HG02852 (cell line): ENCODE results near the gene ISL2.

Experiments used
- ATAC-seq: cut with Tn5 transposase; IDR thresholded peaks from one replicate; pipeline ENCODE4 v1.9.1; 2021; ENCODE audit warnings: mild to moderate bottlenecking, moderate library complexity; ENCODE audit not compliant: unreplicated experiment

Gene ISL2

DNA sequence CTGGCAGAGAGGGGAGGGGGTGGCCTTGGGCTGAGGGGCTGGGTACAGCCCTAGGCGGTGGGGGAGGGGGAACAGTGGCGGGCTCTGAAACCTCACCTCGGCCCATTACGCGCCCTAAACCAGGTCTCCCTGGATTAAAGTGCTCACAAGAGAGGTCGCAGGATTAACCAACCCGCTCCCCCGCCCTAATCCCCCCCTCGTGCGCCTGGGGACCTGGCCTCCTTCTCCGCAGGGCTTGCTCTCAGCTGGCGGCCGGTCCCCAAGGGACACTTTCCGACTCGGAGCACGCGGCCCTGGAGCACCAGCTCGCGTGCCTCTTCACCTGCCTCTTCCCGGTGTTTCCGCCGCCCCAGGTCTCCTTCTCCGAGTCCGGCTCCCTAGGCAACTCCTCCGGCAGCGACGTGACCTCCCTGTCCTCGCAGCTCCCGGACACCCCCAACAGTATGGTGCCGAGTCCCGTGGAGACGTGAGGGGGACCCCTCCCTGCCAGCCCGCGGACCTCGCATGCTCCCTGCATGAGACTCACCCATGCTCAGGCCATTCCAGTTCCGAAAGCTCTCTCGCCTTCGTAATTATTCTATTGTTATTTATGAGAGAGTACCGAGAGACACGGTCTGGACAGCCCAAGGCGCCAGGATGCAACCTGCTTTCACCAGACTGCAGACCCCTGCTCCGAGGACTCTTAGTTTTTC lies 4.9 kb downstream of the ISL2 start:
- ATAC-seq = no peak

DNA sequence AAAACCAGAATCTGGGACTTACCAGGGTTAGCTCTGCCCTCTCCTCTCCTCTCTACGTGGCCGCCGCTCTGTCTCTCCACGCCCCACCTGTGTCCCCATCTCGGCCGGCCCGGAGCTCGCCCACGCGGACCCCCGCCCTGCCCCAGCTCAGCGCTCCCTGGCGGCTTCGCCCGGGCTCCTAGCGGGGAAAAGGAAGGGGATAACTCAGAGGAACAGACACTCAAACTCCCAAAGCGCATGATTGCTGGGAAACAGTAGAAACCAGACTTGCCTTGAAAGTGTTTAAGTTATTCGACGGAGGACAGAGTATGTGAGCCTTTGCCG lies 5.4 kb downstream of the ISL2 start:
- no peak for ATAC-seq

- ATAC-seq = no peak
These were observed 6.0 kb downstream of the ISL2 start for GRCh38 chr15:76342382-76343201.

- no peak for ATAC-seq
These were observed 6.9 kb downstream of the ISL2 start for GRCh38 chr15:76343313-76343996.

DNA sequence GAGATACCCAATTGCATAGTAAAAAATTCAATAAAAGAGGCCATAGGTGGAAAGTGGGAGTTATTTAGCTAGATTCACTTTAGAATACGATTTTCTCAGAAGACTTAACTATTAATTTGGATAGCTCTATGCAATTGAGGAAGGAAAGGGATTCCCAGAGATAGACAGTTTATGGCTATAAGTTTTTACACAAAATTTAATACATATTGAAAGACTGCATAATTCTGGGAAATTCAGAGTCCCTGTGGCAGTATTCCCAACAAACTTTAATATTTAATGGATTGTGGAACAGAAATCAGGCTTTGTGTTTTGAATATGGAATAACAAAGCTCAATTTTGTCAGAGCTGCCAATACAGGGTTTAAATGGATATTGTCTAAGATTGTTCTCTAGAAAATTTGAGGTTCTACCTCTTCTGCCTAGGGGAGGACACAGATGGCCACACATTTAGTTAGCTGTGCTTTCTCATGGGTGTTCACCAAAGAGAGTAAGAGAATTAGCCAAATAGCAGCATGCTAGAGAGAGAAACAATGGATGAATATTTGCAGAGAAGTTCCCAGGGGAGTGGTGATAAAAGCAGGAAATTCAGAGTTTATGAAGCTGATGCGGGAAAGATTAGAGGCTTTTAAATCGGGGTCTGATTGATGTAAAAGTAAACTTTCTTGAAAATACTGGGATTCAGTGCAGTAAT lies 8.5 kb downstream of the ISL2 start:
- no peak for ATAC-seq

- ATAC-seq = no peak
These were observed 9.0 kb downstream of the ISL2 start for GRCh38 chr15:76345583-76345879.

DNA sequence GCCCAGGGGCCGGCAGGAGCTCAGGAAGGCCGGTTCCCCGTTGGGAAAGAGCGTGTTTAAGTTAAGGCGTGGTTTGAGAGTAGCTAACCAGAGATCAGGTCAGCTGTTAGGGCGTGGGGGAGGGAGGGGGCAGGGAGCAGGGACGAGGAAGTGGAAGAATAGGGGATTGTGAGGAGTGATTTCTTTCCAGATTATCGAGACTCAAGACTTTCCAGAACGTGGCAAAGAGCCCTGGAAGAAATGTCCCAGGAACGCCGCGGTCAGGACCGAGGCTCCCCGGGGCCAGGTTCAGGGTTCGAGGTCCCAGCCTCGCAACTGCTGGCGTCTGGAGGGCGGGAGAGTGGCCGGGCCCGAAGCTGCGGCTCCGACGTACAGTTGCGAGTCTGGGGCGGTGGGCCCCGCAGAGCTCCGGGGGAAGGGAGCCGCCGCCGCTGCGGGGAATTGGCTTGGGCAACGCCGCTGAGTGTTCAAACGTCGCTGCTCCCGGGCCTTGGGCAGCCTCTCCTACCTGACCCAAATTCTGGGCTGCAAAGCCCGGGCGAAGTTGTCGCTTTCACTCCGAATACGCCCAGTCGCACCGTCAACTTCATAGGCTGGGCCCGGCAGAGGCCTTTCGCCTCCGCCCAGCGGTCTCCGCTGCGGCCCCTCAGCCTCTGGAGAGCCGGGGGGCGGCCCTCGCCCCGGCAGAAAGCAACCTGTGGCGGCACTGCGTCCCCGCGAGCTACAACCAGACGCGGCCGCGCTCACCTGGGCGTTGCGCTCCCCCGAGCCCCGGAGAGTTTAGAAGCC lies 9.5 kb downstream of the ISL2 start:
- no peak for ATAC-seq

- no peak for ATAC-seq
These were observed 10.3 kb downstream of the ISL2 start for GRCh38 chr15:76346669-76347481.

DNA sequence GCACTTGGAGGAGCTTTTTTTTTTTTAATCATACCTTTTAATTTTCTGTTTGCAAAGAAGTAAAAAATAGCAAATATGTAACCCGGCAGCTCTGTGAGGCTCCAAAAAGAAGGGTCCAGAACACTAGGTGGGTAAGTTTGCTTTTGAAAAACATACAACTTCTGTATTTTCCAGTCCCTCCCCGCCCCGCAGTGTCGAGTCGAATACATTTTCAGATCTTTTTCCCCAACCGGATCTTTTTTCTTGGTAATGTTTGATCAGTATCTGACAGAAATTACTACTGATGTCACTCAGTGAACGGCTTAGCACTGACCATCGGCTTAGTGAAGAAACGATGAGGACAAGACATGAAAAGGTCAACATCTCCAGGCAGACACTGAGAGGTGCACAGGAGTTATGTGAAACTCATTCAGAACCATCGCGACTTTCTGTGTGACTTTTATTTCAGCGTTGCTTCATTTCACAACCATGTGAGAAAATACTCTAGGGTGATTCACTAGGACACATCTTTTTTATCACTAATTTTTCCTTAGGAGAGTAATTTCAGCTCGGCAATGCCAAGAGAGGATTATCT lies 11.0 kb downstream of the ISL2 start:
- ATAC-seq = no peak

- ATAC-seq = no peak
These were observed 12.9 kb downstream of the ISL2 start for GRCh38 chr15:76349301-76350070.

DNA sequence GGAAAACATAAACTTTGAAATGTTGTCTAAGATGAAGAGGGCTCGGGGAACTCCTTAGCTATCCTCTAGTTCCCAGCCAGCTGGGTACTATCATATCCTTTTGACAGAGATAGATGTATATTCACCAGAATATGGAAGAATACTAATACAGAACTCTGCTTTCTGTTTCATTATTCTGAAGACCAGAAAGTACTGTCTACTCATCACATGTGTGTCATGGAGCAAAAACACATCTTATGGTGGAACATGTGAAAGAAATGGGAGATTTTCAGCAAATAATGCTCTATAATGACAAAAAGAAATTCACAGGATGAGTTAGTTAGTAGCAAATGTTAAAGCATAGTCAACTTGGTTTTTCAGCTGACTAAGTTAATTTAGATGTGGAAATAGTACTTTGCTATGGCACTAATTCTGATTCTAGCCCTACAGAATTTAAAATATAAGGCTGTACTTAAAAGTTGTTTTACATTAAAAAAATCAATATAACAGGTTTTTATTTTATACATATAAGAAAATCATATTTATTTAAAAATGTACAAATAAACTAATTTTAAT lies 16.5 kb downstream of the ISL2 start:
- no peak for ATAC-seq

- no peak for ATAC-seq
These were observed 17.3 kb downstream of the ISL2 start for GRCh38 chr15:76353903-76354302.

- ATAC-seq = no peak
These were observed 18.4 kb downstream of the ISL2 start for GRCh38 chr15:76354823-76355440.

- no peak for ATAC-seq
These were observed 21.9 kb downstream of the ISL2 start for GRCh38 chr15:76358453-76358852.

- no peak for ATAC-seq
These were observed 22.6 kb downstream of the ISL2 start for GRCh38 chr15:76359152-76359551.

GRCh38 chr15:76360416-76360815 lies 23.8 kb downstream of the ISL2 start:
- ATAC-seq = no peak

GRCh38 chr15:76363251-76363650 lies 26.7 kb downstream of the ISL2 start:
- no peak for ATAC-seq

GRCh38 chr15:76366714-76367113 lies 30.1 kb downstream of the ISL2 start:
- ATAC-seq = no peak
